Body of pancreas (tissue), 4 donors: ENCODE results near the gene ELL2. TPM values are rescaled to one million over a fixed set of nuclear protein-coding genes. Genes with fewer than 3 reads are reported as not detected.

Experiments used
- ATAC-seq: fragments of 150-250 bp; one replicate; pipeline ENCODE4 v1.9.1; 2016
- DNase-seq, 4 donors: peaks; one replicate each; pipeline ENCODE4 v3.0.0-alpha.2; 2019
- H3K27ac ChIP-seq, 4 donors: fragments of 200-600 bp; sonication (generic); 1 replicate in 3 of 4; 2 replicates in 1 of 4; pipeline versions ENCODE4 v1.5.1 to v1.6.1; 2016 to 2019; ENCODE audit warnings: mild to moderate bottlenecking in 1 of 4, mixed read lengths in 1 of 4, moderate library complexity in 1 of 4
- H3K27me3 ChIP-seq, 2 donors: fragments of 200-600 bp; sonication (generic); one replicate each; pipeline ENCODE4 v1.6.0; 2016; ENCODE audit warnings: mild to moderate bottlenecking in 1 of 2
- H3K36me3 ChIP-seq, 2 donors: fragments of 200-600 bp; sonication (generic); replicated peaks in 1 of 2; 2 replicates each; pipeline ENCODE4 v1.5.1; 2016; ENCODE audit warnings: low read depth in 2 of 2; ENCODE audit not compliant: insufficient read depth in 1 of 2
- H3K4me1 ChIP-seq: fragments of 200-600 bp; sonication (generic); one replicate; pipeline ENCODE4 v1.6.0; 2016
- H3K4me3 ChIP-seq, 2 donors: fragments of 200-600 bp; sonication (generic); 1 replicate in 1 of 2; 2 replicates in 1 of 2; pipeline ENCODE4 v1.5.1; 2016 to 2019
- H3K9me3 ChIP-seq, 3 donors: fragments of 200-600 bp; sonication (generic); 1 replicate in 2 of 3; 2 replicates in 1 of 3; pipeline ENCODE4 v1.5.1; 2016
- POLR2A ChIP-seq, 3 donors: fragments of 450-650 bp; IDR thresholded peaks; one replicate each; pipeline ENCODE4 v1.6.1; 2016; ENCODE audit warnings: antibody characterized with exemption in 3 of 3, mild to moderate bottlenecking in 2 of 3
- WGBS, 2 donors: methylation state at CpG; one replicate each; pipeline ENCODE4 v1.1.5; 2017; 5-methylcytosine and 5-hydroxymethylcytosine counted together
- intact Hi-C: fragments of 100-400 bp; cut with DNase I; formaldehyde crosslinking; loops from one replicate; pipeline ENCODE4 v1.15.1; 2023
- total RNA-seq, 2 donors: library from RNA; depleted of rRNA; stranded (reverse); fragments of >200 nt; gene quantifications; one replicate each; pipeline ENCODE4 v1.1.0, GENCODE V29; 2016
- TF ChIP-seq, protein P1 (sequence below), 7 experiments: fragments of 450-650 bp in 4 of 7; fragments of 200-600 bp in 3 of 7; sonication (generic) in 3 of 7; IDR thresholded peaks; one replicate each; pipeline ENCODE4 v1.5.1; 2016 to 2019; ENCODE audit warnings: antibody characterized with exemption in 7 of 7

Gene ELL2
- total RNA-seq, result 100 to 1,000 TPM; 100 to 104 TPM

- H3K27me3 ChIP-seq, result no peaks in the 10 kb centered on the region
- ATAC-seq, result peak; percentile 87
Measured at GRCh38 chr5:95961617-95962474, at the start of gene ELL2. Gene ELL2 (minus strand): TSS chr5:95961851. CDS start chr5:95961721, 130 bp downstream.

DNA sequence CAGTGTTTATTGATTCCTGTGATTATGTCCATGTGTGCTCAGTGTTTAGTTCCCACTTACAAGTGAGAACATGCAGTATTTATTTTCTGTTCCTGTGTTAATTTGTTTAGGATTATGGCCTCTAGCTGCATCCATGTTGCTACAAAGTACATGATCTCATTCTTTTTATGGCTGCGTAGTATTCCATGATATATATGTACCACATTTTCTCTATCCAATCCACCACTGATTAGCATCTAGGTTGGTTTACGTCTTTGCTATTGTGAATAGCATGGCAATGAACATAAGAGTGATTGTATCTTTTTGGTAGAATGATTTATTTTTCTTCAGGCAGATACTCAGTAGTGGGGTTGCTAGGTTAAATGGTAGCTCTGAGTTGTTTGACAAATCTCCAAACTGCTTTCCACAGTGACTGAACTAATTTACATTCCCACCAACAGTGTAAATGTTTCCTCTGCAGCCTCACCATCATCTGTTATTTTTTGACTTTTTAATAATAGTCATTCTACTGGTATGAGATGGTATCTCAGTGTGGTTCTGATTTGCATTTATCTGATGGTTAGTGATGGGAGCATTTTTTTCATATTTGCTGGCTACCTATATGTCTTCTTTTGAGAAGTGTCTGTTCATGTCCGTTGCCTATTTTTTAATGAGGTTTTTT lies 47.5 kb upstream of the ELL2 start:
- H3K27me3 ChIP-seq, result no peaks in the 10 kb centered on the region
- no peaks in the 10 kb centered on the region for H3K9me3 ChIP-seq
- DNase-seq (no peak), ATAC-seq (no peak)
- H3K4me3 ChIP-seq, result no peak overlapping the region
- TF ChIP-seq POLR2A (IDR thresholded peaks at IDR 0.05), result no peak
- TF ChIP-seq, protein P1, sequence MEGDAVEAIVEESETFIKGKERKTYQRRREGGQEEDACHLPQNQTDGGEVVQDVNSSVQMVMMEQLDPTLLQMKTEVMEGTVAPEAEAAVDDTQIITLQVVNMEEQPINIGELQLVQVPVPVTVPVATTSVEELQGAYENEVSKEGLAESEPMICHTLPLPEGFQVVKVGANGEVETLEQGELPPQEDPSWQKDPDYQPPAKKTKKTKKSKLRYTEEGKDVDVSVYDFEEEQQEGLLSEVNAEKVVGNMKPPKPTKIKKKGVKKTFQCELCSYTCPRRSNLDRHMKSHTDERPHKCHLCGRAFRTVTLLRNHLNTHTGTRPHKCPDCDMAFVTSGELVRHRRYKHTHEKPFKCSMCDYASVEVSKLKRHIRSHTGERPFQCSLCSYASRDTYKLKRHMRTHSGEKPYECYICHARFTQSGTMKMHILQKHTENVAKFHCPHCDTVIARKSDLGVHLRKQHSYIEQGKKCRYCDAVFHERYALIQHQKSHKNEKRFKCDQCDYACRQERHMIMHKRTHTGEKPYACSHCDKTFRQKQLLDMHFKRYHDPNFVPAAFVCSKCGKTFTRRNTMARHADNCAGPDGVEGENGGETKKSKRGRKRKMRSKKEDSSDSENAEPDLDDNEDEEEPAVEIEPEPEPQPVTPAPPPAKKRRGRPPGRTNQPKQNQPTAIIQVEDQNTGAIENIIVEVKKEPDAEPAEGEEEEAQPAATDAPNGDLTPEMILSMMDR (IDR thresholded peaks at IDR 0.05), result no peak
- H3K4me1 ChIP-seq, result peaks cover 6% of the 10 kb centered on the region
- H3K27ac ChIP-seq, result no peak overlapping the region
- intact Hi-C loops, result no loop called here
- H3K36me3 ChIP-seq, result no peaks in the 10 kb centered on the region
- 94 to 95% methylated on average over 3 of the region's 3 CpGs for WGBS, 2 donors

More at GRCh38 chr5:95961617-95962474, at the start of gene ELL2:
- Histone ChIP-seq H3K36me3 (no peaks in the 10 kb centered on the region), H3K27ac (peak within 1 kb of the TSS; percentile 97 to 100 (median 100)), H3K9me3 (peaks cover 0 to 4% (median 0%) of the 10 kb centered on the region in 3 donors), H3K4me1 (peaks cover 45% of the 10 kb centered on the region), H3K4me3 (peak within 1 kb of the TSS; percentile 28 to 98)
- WGBS, 2 donors, result 0 to 1% methylated on average over 13 to 59 of the region's 63 CpGs
- peak; percentile 99 to 100 (median 99) for DNase-seq
- intact Hi-C loops, result no loop called here
- peak; percentile 95 to 99 (median 98) for TF ChIP-seq POLR2A (IDR thresholded peaks at IDR 0.05)
- TF ChIP-seq, protein P1 (IDR thresholded peaks at IDR 0.05), result no peak

DNA sequence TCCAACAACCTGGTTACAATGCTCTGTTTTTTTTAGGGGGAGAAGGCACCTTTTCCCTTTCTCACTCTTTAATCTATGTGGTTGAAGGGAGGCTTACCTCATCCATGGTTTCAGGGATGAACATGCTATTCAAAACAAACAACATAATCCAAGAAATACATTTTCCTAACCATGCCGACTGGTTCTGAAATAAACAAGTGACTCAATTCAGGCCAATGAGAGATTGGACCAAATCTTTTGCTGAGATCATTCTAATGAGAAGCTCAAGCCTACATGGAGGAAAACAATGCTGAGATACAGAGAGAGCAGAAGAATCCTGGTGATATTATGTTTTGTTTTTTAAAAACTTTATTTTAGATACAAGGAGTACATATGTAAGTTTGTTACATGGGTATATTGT lies 46.8 kb upstream of the ELL2 start:
- no peak overlapping the region for H3K4me3 ChIP-seq
- intact Hi-C loops, result no loop called here
- no peaks in the 10 kb centered on the region for H3K9me3 ChIP-seq
- ATAC-seq (no peak), DNase-seq (no peak)
- peaks cover 6% of the 10 kb centered on the region for H3K4me1 ChIP-seq
- H3K27ac ChIP-seq, result no peak overlapping the region
- TF ChIP-seq POLR2A (IDR thresholded peaks at IDR 0.05), result no peak
- TF ChIP-seq, protein P1 (IDR thresholded peaks at IDR 0.05), result no peak
- no peaks in the 10 kb centered on the region for H3K27me3 ChIP-seq
- H3K36me3 ChIP-seq, result no peaks in the 10 kb centered on the region
- WGBS, 2 donors, result 95 to 96% methylated on average over 1 of the region's 1 CpG

GRCh38 chr5:96007051-96007450 lies 45.4 kb upstream of the ELL2 start:
- no peaks in the 10 kb centered on the region for H3K36me3 ChIP-seq
- ATAC-seq (peak; percentile 71), DNase-seq (no peak)
- no peaks in the 10 kb centered on the region for H3K9me3 ChIP-seq
- H3K27ac ChIP-seq, result peak overlapping the region in 1 of 4 donors; percentile 5
- H3K27me3 ChIP-seq, result no peaks in the 10 kb centered on the region
- H3K4me1 ChIP-seq, result peaks cover 6% of the 10 kb centered on the region
- 41% methylated on average over 1 of the region's 1 CpG for WGBS, 2 donors
- TF ChIP-seq, protein P1 (IDR thresholded peaks at IDR 0.05), result no peak
- TF ChIP-seq POLR2A (IDR thresholded peaks at IDR 0.05), result no peak
- H3K4me3 ChIP-seq, result no peak overlapping the region
- intact Hi-C loops, result no loop called here
